Heart left ventricle (tissue), 13 donors: ENCODE data around the gene MAGI1.

Experiments
- CTCF ChIP-seq, 12 donors: fragments of 200-600 bp; sonication (generic) in 4 of 12; IDR thresholded peaks; one replicate each; pipeline versions ENCODE4 v1.5.0 to v1.8.0; 2018 to 2022; ENCODE audit warnings: antibody characterized with exemption in 12 of 12, mild to moderate bottlenecking in 5 of 12
- POLR2A ChIP-seq, 2 donors: fragments of 450-650 bp; IDR thresholded peaks; one replicate each; pipeline ENCODE4 v1.6.1; 2017; ENCODE audit warnings: antibody characterized with exemption in 2 of 2, mild to moderate bottlenecking in 2 of 2, moderate library complexity in 2 of 2
- donor health status: ischemic (EF 13 %, LVEDD 7.1; RV severe dilation, severe dysfunction).
- donor health status: DM: no; HTN: yes; CAD: no.
- donor health status: DM: no; HTN: no; CAD: no.
- donor health status: ischemic (EF 25% LVEDD 6.9; RV normal size, moderate dysfunction).
- donor health status: ischemic (EF 25% LVEDD 5.7; RV mildly dilated, moderate dysfunction).
- donor health status: ischemic (EF 35%, LVEDD 5.7; RV mildly dilated, moderate dysfunction).
- donor health status: nonischemic (EF 11% LVEDD 7.7; RV severe dilation, severe dysfunction).
- donor health status: DM: yes; HTN: yes; CAD: no.
- donor health status: PGD.
- donor health status: ischemic (EF 29% LVEDD 5.4; RV normal size, mild dysfunction).
- donor health status: nonischemic (EF 23%, LVEDD 6.1; RV moderate dilation, normal function).

- TF ChIP-seq POLR2A (IDR thresholded peaks at IDR 0.05) (no peak), CTCF (IDR thresholded peaks at IDR 0.05) (no peak)
Observed at GRCh38 chr3:66014056-66014455, 24.7 kb downstream of the MAGI1 start.
